OCI-LY1 (cell line): ENCODE results near the gene HDAC7.

Experiments used
- H2AFZ ChIP-seq: fragments of 200-600 bp; sonication (generic), shearing (Covaris generic); 2 replicates; pipeline ENCODE4 v1.6.0; 2014; ENCODE audit warnings: antibody characterized with exemption, mild to moderate bottlenecking, low read length
- H3F3A ChIP-seq: fragments of 200-600 bp; sonication (generic), shearing (Covaris generic); 2 replicates; pipeline ENCODE4 v1.6.0; 2014; ENCODE audit warnings: mild to moderate bottlenecking, antibody characterized with exemption, low read length, moderate library complexity; ENCODE audit not compliant: insufficient read depth
- H3K27ac ChIP-seq: fragments of 200-600 bp; sonication (generic); 2 replicates; pipeline ENCODE4 v1.5.1; 2014; ENCODE audit warnings: low read length, mixed run types, mild to moderate bottlenecking, low read depth; ENCODE audit not compliant: poor library complexity, severe bottlenecking
- H3K27me3 ChIP-seq: fragments of 200-600 bp; sonication (generic); 2 replicates; pipeline ENCODE4 v1.6.0; 2014; ENCODE audit warnings: antibody characterized with exemption, mild to moderate bottlenecking, low read length, moderate library complexity; ENCODE audit not compliant: insufficient read depth
- H3K36me3 ChIP-seq: fragments of 200-600 bp; sonication (generic); 2 replicates; pipeline ENCODE4 v1.6.1; 2014; ENCODE audit warnings: mild to moderate bottlenecking, antibody characterized with exemption, low read length, moderate library complexity, mixed read lengths; ENCODE audit not compliant: insufficient read depth
- H3K4me1 ChIP-seq: fragments of 200-600 bp; sonication (generic); 2 replicates; pipeline ENCODE4 v1.5.1; 2014; ENCODE audit warnings: mild to moderate bottlenecking, low read length, moderate library complexity; ENCODE audit not compliant: insufficient read depth, severe bottlenecking
- H3K4me2 ChIP-seq: fragments of 200-600 bp; sonication (generic), shearing (Covaris generic); 2 replicates; pipeline ENCODE4 v1.6.1; 2014; ENCODE audit warnings: low read length
- H3K4me3 ChIP-seq: fragments of 200-600 bp; sonication (generic); 2 replicates; pipeline ENCODE4 v1.5.1; 2014; ENCODE audit warnings: low read length, low read depth, mild to moderate bottlenecking, mixed read lengths; ENCODE audit not compliant: poor library complexity, severe bottlenecking
- H3K79me2 ChIP-seq: fragments of 200-600 bp; shearing (Covaris generic); 2 replicates; pipeline ENCODE4 v1.6.1; 2016; ENCODE audit warnings: mixed run types, low read length, mixed read lengths; ENCODE audit not compliant: insufficient read depth
- H3K9ac ChIP-seq: fragments of 200-600 bp; sonication (generic), shearing (Covaris generic); 2 replicates; pipeline ENCODE4 v1.6.1; 2014; ENCODE audit warnings: mild to moderate bottlenecking, low read length, mixed read lengths
- H3K9me2 ChIP-seq: fragments of 200-600 bp; sonication (generic), shearing (Covaris generic); 2 replicates; pipeline ENCODE4 v1.6.1; 2014; ENCODE audit warnings: low read depth, mild to moderate bottlenecking, low read length, mixed read lengths
- H3K9me3 ChIP-seq: fragments of 200-600 bp; shearing (Covaris generic); 2 replicates; pipeline ENCODE4 v1.6.1; 2014; ENCODE audit warnings: low read length, mixed read lengths
- H4K20me1 ChIP-seq: fragments of 200-600 bp; sonication (generic), shearing (Covaris generic); 2 replicates; pipeline ENCODE4 v1.6.0; 2016; ENCODE audit warnings: mild to moderate bottlenecking, low read length; ENCODE audit not compliant: insufficient read depth
- EZH2 ChIP-seq: fragments of 200-600 bp; sonication (generic), shearing (Covaris generic); IDR thresholded peaks from 2 replicates; pipeline ENCODE4 v1.8.0; 2017; ENCODE audit warnings: borderline replicate concordance, mixed run types, mild to moderate bottlenecking, antibody characterized with exemption, low read length, moderate library complexity, mixed read lengths
- TF ChIP-seq, protein P1 (sequence below): fragments of 200-600 bp; sonication (generic), shearing (Covaris generic); IDR thresholded peaks from 2 replicates; pipeline ENCODE4 v1.5.1; 2017; ENCODE audit warnings: mild to moderate bottlenecking, antibody characterized with exemption, low read length, moderate library complexity, mixed read lengths

Gene HDAC7

DNA sequence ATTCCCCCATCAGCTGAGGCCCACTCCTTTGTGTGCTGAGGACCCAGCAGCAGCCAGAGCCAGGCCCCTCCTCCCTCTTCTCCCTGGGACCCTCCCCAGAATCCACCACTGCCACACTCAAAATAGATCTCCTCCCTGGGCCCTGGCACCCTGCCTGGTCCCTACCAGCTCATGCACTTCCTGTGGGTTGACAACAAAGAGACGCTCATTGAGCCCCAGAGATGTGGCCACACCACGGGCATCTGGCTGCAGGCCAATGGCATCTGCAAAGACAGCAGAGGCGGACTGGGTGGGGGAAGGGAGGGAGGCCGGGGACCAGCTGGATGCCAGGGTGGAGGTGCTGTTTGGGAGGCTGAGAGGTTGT lies 78.4 kb downstream of the HDAC7 start:
- Histone ChIP-seq H3F3A (peaks cover 5% of the 10 kb centered on the region; the same call in 1 of the 2 replicates), H3K79me2 (no peaks in the 10 kb centered on the region), H3K27me3 (no peaks in the 10 kb centered on the region), H3K4me2 (peak overlapping the region; percentile 43; the same call in 1 of the 2 replicates), H3K27ac (peak overlapping the region; percentile 38), H3K9me3 (no peaks in the 10 kb centered on the region), H3K9ac (no peak overlapping the region), H3K4me1 (peaks cover 23% of the 10 kb centered on the region), H3K4me3 (no peak overlapping the region), H2AFZ (no peak overlapping the region), H4K20me1 (no peaks in the 10 kb centered on the region), H3K9me2 (no peaks in the 10 kb centered on the region), H3K36me3 (no peaks in the 10 kb centered on the region)
- no peak for TF ChIP-seq EZH2
- TF ChIP-seq, protein P1, sequence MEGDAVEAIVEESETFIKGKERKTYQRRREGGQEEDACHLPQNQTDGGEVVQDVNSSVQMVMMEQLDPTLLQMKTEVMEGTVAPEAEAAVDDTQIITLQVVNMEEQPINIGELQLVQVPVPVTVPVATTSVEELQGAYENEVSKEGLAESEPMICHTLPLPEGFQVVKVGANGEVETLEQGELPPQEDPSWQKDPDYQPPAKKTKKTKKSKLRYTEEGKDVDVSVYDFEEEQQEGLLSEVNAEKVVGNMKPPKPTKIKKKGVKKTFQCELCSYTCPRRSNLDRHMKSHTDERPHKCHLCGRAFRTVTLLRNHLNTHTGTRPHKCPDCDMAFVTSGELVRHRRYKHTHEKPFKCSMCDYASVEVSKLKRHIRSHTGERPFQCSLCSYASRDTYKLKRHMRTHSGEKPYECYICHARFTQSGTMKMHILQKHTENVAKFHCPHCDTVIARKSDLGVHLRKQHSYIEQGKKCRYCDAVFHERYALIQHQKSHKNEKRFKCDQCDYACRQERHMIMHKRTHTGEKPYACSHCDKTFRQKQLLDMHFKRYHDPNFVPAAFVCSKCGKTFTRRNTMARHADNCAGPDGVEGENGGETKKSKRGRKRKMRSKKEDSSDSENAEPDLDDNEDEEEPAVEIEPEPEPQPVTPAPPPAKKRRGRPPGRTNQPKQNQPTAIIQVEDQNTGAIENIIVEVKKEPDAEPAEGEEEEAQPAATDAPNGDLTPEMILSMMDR = no peak

DNA sequence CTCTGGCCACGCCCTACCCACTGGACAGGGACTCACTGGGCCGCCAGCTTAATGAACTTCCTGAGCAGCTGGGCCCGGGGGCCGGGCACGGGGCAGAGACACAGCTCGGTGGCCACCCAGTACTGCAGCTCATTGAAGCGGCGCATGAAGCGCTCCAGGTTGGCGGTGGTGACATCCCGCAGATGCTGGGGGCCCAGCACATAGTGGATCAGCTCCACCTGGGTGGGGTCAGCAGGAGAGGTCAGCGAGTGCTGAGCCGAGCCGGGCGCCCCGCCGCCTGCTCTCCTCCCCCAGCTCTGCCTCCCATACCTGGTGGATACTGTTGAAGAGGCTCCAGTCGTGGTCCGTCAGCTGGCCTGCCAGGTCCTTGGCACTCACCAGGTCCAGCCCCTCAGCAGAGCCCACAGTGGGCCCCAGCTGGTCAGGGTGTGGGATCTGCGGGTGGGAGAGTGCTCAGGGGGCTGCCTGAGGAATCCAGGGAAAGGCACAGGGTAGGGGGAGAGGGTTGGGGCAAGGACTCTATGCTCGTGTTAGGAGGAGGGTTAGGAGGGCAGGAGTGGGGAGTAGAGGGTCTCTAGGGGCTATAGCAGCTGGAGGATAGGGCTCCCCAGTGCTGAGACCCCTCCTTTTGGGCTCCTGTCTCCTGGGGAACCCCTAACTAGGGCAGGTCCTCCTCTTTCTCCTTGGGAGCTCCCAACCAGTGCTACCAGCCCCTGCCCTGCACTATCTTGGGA lies 78.9 kb downstream of the HDAC7 start:
- Histone ChIP-seq H3K27me3 (no peaks in the 10 kb centered on the region), H3F3A (peaks cover 5% of the 10 kb centered on the region; the same call in 1 of the 2 replicates), H3K4me1 (peaks cover 23% of the 10 kb centered on the region), H3K4me3 (peak overlapping the region; percentile 13), H3K27ac (peak overlapping the region; percentile 38), H3K9me2 (no peaks in the 10 kb centered on the region), H3K79me2 (no peaks in the 10 kb centered on the region), H3K36me3 (no peaks in the 10 kb centered on the region), H3K9me3 (no peaks in the 10 kb centered on the region), H2AFZ (no peak overlapping the region), H4K20me1 (no peaks in the 10 kb centered on the region), H3K4me2 (peak overlapping the region; percentile 43; the same call in 1 of the 2 replicates), H3K9ac (no peak overlapping the region; the same call in 1 of the 2 replicates)
- TF ChIP-seq, protein P1 = no peak
- TF ChIP-seq EZH2 = no peak

DNA sequence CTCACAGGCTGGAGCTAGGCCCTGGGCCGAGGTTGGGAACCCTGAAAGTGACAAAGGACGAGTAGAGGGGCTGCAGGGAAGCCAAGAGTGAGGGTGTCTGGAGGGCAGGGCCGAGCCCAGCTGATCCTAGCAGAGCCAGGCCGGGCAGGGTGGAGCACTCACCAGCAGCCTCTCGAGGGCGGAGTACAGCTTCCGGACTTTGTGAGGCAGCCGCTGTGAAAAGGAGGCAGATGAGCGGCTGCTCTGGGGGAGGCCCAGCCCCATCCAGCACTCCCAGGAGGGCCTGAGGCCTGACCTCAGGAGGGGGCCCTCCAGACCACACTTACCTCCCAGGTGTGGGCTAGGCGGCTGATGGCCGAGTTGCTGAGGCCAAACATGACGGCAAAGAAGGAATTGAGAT lies 79.7 kb downstream of the HDAC7 start:
- Histone ChIP-seq H3K27me3 (no peaks in the 10 kb centered on the region), H3K9me2 (no peaks in the 10 kb centered on the region), H3K4me3 (peak overlapping the region; percentile 13), H3K36me3 (no peaks in the 10 kb centered on the region), H4K20me1 (no peaks in the 10 kb centered on the region), H3K79me2 (no peaks in the 10 kb centered on the region), H3K4me1 (peaks cover 23% of the 10 kb centered on the region), H3K9ac (no peak overlapping the region), H3K4me2 (peak overlapping the region; percentile 43; the same call in 1 of the 2 replicates), H3K27ac (peak overlapping the region; percentile 38), H2AFZ (no peak overlapping the region), H3K9me3 (no peaks in the 10 kb centered on the region), H3F3A (peaks cover 5% of the 10 kb centered on the region; the same call in 1 of the 2 replicates)
- TF ChIP-seq EZH2 = no peak
- TF ChIP-seq, protein P1 = no peak
